DND-41 (cell line): Measurements from ENCODE around the gene GPR149.

Experiments used
- ATAC-seq: fragments of 200-7000 bp; cut with Tn5 transposase; 3 replicates; pipeline ENCODE4 v1.9.1; 2021; ENCODE audit warnings: low read depth; ENCODE audit not compliant: insufficient read depth
- DNase-seq: peaks from one replicate; pipeline ENCODE4 v3.0.0-alpha.2; 2020
- H2AFZ ChIP-seq: 2 replicates; pipeline ENCODE4 v1.6.0; 2012; ENCODE audit warnings: low read depth, low read length
- H3K27ac ChIP-seq: 2 replicates; pipeline ENCODE4 v1.5.1; 2012; ENCODE audit warnings: low read length, inconsistent platforms
- H3K27me3 ChIP-seq: fragments of 200-600 bp; sonication (generic); 2 replicates; pipeline ENCODE4 v1.6.0; 2012; ENCODE audit warnings: low read length, mild to moderate bottlenecking, inconsistent platforms; ENCODE audit not compliant: insufficient read depth, poor library complexity
- H3K36me3 ChIP-seq: 2 replicates; pipeline ENCODE4 v1.5.1; 2012; ENCODE audit warnings: low read length, inconsistent platforms; ENCODE audit not compliant: insufficient read depth
- H3K4me1 ChIP-seq: 2 replicates; pipeline ENCODE4 v1.5.1; 2012; ENCODE audit warnings: mild to moderate bottlenecking, low read length; ENCODE audit not compliant: insufficient read depth
- H3K4me2 ChIP-seq: 2 replicates; pipeline ENCODE4 v1.6.0; 2012; ENCODE audit warnings: mild to moderate bottlenecking, moderate library complexity, low read length, inconsistent platforms; ENCODE audit not compliant: insufficient read depth
- H3K4me3 ChIP-seq, 2 experiments: fragments of 200-600 bp in 1 of 2; shearing (Covaris generic) in 1 of 2; 2 replicates each; pipeline ENCODE4 v1.5.1; 2012 to 2016; ENCODE audit warnings: inconsistent platforms in 2 of 2, low read length in 2 of 2, mild to moderate bottlenecking in 2 of 2, low read depth in 1 of 2, moderate library complexity in 1 of 2
- H3K79me2 ChIP-seq: 2 replicates; pipeline ENCODE4 v1.6.0; 2012; ENCODE audit warnings: low read length, inconsistent platforms; ENCODE audit not compliant: insufficient read depth
- H3K9ac ChIP-seq: 2 replicates; pipeline ENCODE4 v1.6.0; 2012; ENCODE audit warnings: low read depth, mild to moderate bottlenecking, inconsistent platforms, low read length, moderate library complexity
- H3K9me3 ChIP-seq: 2 replicates; pipeline ENCODE4 v1.5.1; 2012; ENCODE audit warnings: low read length, moderate library complexity, mild to moderate bottlenecking, inconsistent platforms; ENCODE audit not compliant: insufficient read depth, severe bottlenecking
- H4K20me1 ChIP-seq: 2 replicates; pipeline ENCODE4 v1.6.0; 2012; ENCODE audit warnings: low read length; ENCODE audit not compliant: insufficient read depth
- CTCF ChIP-seq: IDR thresholded peaks from 2 replicates; pipeline ENCODE4 v1.5.1; 2012; ENCODE audit warnings: borderline replicate concordance, low read length, moderate library complexity, mild to moderate bottlenecking; ENCODE audit not compliant: poor library complexity, severe bottlenecking; ENCODE audit errors: extremely low read depth
- EZH2 ChIP-seq: IDR thresholded peaks from 3 replicates; pipeline ENCODE4 v1.6.1; 2012; ENCODE audit warnings: borderline replicate concordance, low read depth, mild to moderate bottlenecking, moderate library complexity, low read length, inconsistent platforms; ENCODE audit not compliant: severe bottlenecking

The GPR149 gene

GRCh38 chr3:154304116-154304786 is 125.7 kb downstream of the GPR149 start:
- Histone ChIP-seq H3K36me3 (peaks cover 96% of the 10 kb centered on the region), H3K27me3 (no peaks in the 10 kb centered on the region), H3K4me1 (no peaks in the 10 kb centered on the region), H3K79me2 (0 out of 2 replicates have a peak, but pooled peaks cover 3% of the 10 kb centered on the region), H2AFZ (no peak overlapping the region), H3K4me2 (no peak overlapping the region), H3K27ac (no peak overlapping the region), H3K9ac (no peak overlapping the region), H4K20me1 (no peaks in the 10 kb centered on the region; the same call in 1 of the 2 replicates), H3K9me3 (no peaks in the 10 kb centered on the region), H3K4me3 (no peak overlapping the region)
- ATAC-seq (no peak), DNase-seq (no peak)
- TF ChIP-seq CTCF: no peak
- no peak for TF ChIP-seq EZH2

GRCh38 chr3:154301561-154301960 is 128.4 kb downstream of the GPR149 start:
- ATAC-seq: no peak
- H3K4me1 ChIP-seq: no peaks in the 10 kb centered on the region
- H3K27me3 ChIP-seq: no peaks in the 10 kb centered on the region
- H2AFZ ChIP-seq: no peak overlapping the region
- H3K79me2 ChIP-seq: no peaks in the 10 kb centered on the region
- H4K20me1 ChIP-seq: no peaks in the 10 kb centered on the region; the same call in 1 of the 2 replicates
- TF ChIP-seq EZH2: no peak
- H3K9me3 ChIP-seq: no peaks in the 10 kb centered on the region
- H3K27ac ChIP-seq: no peak overlapping the region
- DNase-seq: no peak
- H3K36me3 ChIP-seq: peaks cover 91% of the 10 kb centered on the region
- H3K9ac ChIP-seq: no peak overlapping the region
- no peak overlapping the region for H3K4me2 ChIP-seq
- H3K4me3 ChIP-seq: no peak overlapping the region

GRCh38 chr3:154294016-154294415 is 136.0 kb downstream of the GPR149 start:
- no peaks in the 10 kb centered on the region for H4K20me1 ChIP-seq
- no peaks in the 10 kb centered on the region for H3K27me3 ChIP-seq
- no peak overlapping the region for H3K4me3 ChIP-seq
- H3K4me1 ChIP-seq: no peaks in the 10 kb centered on the region
- no peaks in the 10 kb centered on the region for H3K79me2 ChIP-seq
- DNase-seq (no peak), ATAC-seq (no peak)
- TF ChIP-seq CTCF (no peak), EZH2 (no peak)
- peaks cover 86% of the 10 kb centered on the region for H3K36me3 ChIP-seq
- no peak overlapping the region for H3K4me2 ChIP-seq
- no peak overlapping the region for H3K27ac ChIP-seq
- no peak overlapping the region for H2AFZ ChIP-seq
- H3K9me3 ChIP-seq: no peaks in the 10 kb centered on the region
- H3K9ac ChIP-seq: no peak overlapping the region

GRCh38 chr3:154290187-154290586 is 139.8 kb downstream of the GPR149 start:
- DNase-seq: no peak
- no peak overlapping the region for H3K27ac ChIP-seq
- H3K4me2 ChIP-seq: no peak overlapping the region
- no peaks in the 10 kb centered on the region for H3K9me3 ChIP-seq
- no peaks in the 10 kb centered on the region for H3K4me1 ChIP-seq
- H3K4me3 ChIP-seq: no peak overlapping the region
- no peak for TF ChIP-seq EZH2
- no peak for TF ChIP-seq CTCF
- no peak overlapping the region for H2AFZ ChIP-seq
- H3K9ac ChIP-seq: no peak overlapping the region
- ATAC-seq: no peak
- H4K20me1 ChIP-seq: no peaks in the 10 kb centered on the region
- peaks cover 85% of the 10 kb centered on the region for H3K36me3 ChIP-seq
- H3K79me2 ChIP-seq: no peaks in the 10 kb centered on the region
- no peaks in the 10 kb centered on the region for H3K27me3 ChIP-seq
